Activated CD8-positive, alpha-beta T cell treated with anti-CD3 and anti-CD28 coated beads, Interleukin-2, amount 10 ng/mL, durations not matched to agents 7 days and 5 days (primary cell): Measurements from ENCODE around the gene SLC66A3. TPM values are rescaled to one million over a fixed set of nuclear protein-coding genes. Genes with fewer than 3 reads are reported as not detected.
A peak's percentile ranks its signal among the peaks of the same experiment; 100 is the strongest.

Source experiments
- ATAC-seq: fragments of 150-1000 bp; cut with Tn5 transposase; one replicate; pipeline ENCODE4 v1.10.0; 2021; ENCODE audit warnings: moderate library complexity
- CTCF ChIA-PET: fragments of 350-600 bp; sonication (Branson Sonifier 250); formaldehyde crosslinking; loops from one replicate; lab custom pipeline; 2021; ENCODE audit warnings: antibody characterized with exemption; lab: Charles Lee
- POLR2A ChIA-PET: fragments of 350-600 bp; sonication (Branson Sonifier 250); formaldehyde crosslinking; loops from one replicate; lab custom pipeline; 2021; ENCODE audit warnings: antibody characterized with exemption; lab: Charles Lee
- DNase-seq: peaks from one replicate; pipeline ENCODE4 v3.0.0-alpha.2; 2020
- H3K27ac Mint-ChIP-seq: one replicate; pipeline ENCODE4 v1.8.0; 2021; ENCODE audit warnings: mild to moderate bottlenecking, mixed read lengths
- H3K27me3 Mint-ChIP-seq: one replicate; pipeline ENCODE4 v1.8.0; 2021; ENCODE audit warnings: low read depth, mixed read lengths
- H3K36me3 Mint-ChIP-seq: one replicate; pipeline ENCODE4 v1.8.0; 2021; ENCODE audit warnings: low read depth, mixed read lengths
- H3K4me1 Mint-ChIP-seq: one replicate; pipeline ENCODE4 v1.8.0; 2021; ENCODE audit warnings: low read depth, mixed read lengths
- H3K4me3 Mint-ChIP-seq: one replicate; pipeline ENCODE4 v1.8.0; 2021; ENCODE audit warnings: mild to moderate bottlenecking, mixed read lengths
- H3K9me3 Mint-ChIP-seq: one replicate; pipeline ENCODE4 v1.8.0; 2022; ENCODE audit warnings: mixed read lengths; ENCODE audit not compliant: insufficient read depth
- total RNA-seq, 2 experiments: library from RNA; stranded (reverse); gene quantifications; one replicate each; pipeline ENCODE4 v1.2.3, GENCODE V29; 2021

Gene SLC66A3
- total RNA-seq, 2 experiments from 2014 or later: 14.3 to 16.9 TPM

- POLR2A ChIA-PET: no interaction called here
- no peak for ATAC-seq
- Mint-ChIP-seq H3K36me3 (no peaks in the 10 kb centered on the region), H3K27ac (no peak overlapping the region), H3K4me1 (peaks cover 9% of the 10 kb centered on the region), H3K4me3 (no peak overlapping the region), H3K27me3 (peaks cover 6% of the 10 kb centered on the region), H3K9me3 (no peaks in the 10 kb centered on the region)
- CTCF ChIA-PET: interaction anchor here (1.0 to 4.5 kb wide), 15 partner anchors 10 to 460 kb away, joined by 3 to 33 read pairs (median 3); no protein-coding TSS in a partner anchor
- DNase-seq: no peak
Observed at GRCh38 chr2:11124760-11125068, 30.6 kb upstream of the SLC66A3 start.

- Mint-ChIP-seq H3K36me3 (no peaks in the 10 kb centered on the region), H3K4me1 (peaks cover 32% of the 10 kb centered on the region), H3K27me3 (peaks cover 9% of the 10 kb centered on the region), H3K4me3 (no peak overlapping the region), H3K27ac (no peak overlapping the region), H3K9me3 (no peaks in the 10 kb centered on the region)
- ATAC-seq (no peak), DNase-seq (no peak)
- POLR2A ChIA-PET: no interaction called here
- CTCF ChIA-PET: no interaction called here
Observed at GRCh38 chr2:11127761-11128160, 27.5 kb upstream of the SLC66A3 start.

DNA sequence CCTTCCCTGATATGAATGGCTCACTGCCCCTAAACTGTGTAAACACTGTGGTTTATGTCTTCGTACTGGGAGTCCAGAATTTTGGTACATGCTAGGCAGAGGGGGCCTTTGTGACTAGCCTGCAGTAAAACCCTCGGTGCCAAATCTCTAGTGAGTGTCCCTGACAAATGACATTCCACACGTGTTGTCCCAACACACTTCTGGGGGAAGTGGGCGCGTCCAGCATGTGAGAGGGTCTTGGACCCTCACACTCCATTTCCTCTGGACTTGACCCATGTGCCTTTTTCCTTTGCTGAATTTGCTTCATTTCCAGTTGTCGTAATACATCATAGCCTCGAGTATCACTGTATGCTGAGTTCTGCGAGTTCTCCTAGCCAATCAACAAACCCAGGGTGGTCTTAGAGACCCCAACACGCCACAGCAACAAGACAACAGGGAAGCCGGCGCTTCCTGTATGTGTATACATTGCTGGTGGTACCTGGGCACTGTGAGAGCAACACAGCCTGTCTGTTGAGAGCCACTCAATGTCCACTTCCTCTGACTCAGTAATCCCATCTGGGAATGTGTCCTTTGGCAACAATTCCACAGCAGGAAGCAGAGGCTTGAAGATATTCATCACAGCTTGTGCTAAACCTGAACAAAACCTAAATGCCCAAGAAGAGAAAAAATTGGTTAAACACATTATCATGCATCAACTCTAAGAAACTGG lies 26.9 kb upstream of the SLC66A3 start:
- Mint-ChIP-seq H3K27ac (no peak overlapping the region), H3K27me3 (peaks cover 9% of the 10 kb centered on the region), H3K9me3 (no peaks in the 10 kb centered on the region), H3K4me1 (peaks cover 36% of the 10 kb centered on the region), H3K36me3 (no peaks in the 10 kb centered on the region), H3K4me3 (no peak overlapping the region)
- no peak for ATAC-seq
- POLR2A ChIA-PET: no interaction called here
- CTCF ChIA-PET: interaction anchor here (5.2 kb wide), 1 partner anchor 297 kb away, joined by 51 read pairs; no protein-coding TSS in a partner anchor
- DNase-seq: no peak

DNA sequence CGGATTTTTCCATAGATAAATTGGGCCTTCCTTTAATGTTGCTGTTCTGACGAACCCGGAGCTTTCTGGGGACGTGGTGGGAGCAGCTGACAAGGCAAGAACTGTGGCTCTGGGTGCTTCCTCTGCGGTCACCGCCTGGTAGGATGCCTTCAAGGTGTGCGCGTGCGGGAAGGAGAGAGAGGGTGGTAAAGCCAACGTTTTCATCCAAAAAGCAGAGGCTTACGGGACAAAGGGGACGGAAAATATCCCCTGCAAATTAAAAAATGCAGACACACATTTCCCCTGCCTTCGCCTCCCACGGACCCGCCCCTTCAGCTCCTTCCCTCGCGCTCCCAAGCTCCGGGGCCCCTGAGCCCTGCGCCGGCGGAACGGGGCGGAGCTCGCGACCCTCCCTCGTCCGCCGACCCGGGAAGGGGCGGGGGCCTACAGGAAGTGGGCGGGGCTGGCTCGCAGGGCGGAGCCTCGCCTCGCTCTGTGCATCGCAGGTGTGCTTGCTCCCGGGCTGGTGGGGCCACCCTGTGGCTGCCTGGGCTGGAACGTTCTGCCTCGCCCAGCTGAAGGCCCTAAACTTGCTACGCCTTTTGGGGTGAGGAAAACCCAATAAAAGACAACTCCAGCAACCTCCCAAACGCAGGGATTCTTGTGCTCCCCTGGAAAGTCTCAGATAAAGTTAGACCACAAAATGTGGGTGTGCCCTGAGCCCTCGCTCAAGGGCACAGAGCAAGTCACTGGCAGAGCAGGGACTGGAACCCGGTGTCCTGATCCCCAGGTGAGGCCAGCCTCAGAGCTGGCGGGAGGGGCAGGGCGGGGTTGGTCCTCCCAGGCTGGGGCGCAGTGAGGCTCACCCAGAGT lies 25.4 kb upstream of the SLC66A3 start:
- peaks cover 12% of the 10 kb centered on the region for H3K27me3 Mint-ChIP-seq
- H3K4me1 Mint-ChIP-seq: peaks cover 36% of the 10 kb centered on the region
- peak overlapping the region; percentile 67 for H3K4me3 Mint-ChIP-seq
- ChIA-PET CTCF (interaction anchor here (0.7 to 5.2 kb wide), 9 partner anchors 11 to 317 kb away, joined by 3 to 51 read pairs (median 5); no protein-coding TSS in a partner anchor), POLR2A (interaction anchor here (0.8 kb wide), 1 partner anchor 25 kb away, joined by 3 read pairs; the partner anchor contains the start of gene SLC66A3)
- no peaks in the 10 kb centered on the region for H3K36me3 Mint-ChIP-seq
- H3K27ac Mint-ChIP-seq: no peak overlapping the region
- peak; percentile 86 for ATAC-seq
- H3K9me3 Mint-ChIP-seq: no peaks in the 10 kb centered on the region
- DNase-seq: peak; percentile 81

DNA sequence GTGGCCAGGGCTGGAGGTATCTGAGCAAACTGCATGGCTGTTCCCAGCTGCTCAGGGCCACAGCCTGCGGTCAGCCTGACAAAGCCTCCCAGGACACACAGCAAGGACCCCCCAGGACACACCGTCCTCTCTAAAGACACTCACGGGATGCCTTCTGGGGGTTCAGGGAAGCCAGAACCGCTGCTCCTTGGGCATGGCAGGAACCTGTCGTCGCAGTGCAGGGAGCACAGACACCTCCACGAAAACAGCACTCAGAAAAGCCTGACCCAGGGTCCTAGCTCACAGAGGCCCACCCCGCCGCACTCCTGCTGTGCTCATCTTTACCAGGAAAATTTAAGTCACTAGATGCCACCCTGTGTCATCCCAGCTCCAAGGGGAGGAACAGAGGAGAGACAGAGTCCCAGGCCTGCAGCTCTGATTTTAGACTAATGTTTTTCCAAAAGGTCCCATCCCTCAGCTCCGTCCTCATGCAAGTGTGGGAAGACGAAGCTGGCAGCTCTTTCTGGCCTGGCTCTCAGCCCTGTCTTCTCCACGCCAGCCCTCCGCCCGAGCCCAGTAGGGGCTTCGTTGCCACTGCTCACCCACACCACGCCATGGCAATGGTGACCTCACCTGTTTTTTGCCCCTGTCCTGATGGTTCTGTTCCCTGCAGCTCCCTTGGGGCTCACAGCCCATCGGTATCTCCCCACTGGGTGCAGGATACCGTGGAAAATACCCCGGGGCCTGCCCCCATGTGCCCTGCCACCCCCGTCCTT lies 23.9 kb upstream of the SLC66A3 start:
- ATAC-seq (no peak), DNase-seq (no peak)
- H3K27ac Mint-ChIP-seq: no peak overlapping the region
- ChIA-PET POLR2A (interaction anchor here (1.1 kb wide), 1 partner anchor 452 kb away, joined by 3 read pairs; no protein-coding TSS in a partner anchor), CTCF (interaction anchor here (0.7 to 6.6 kb wide), 23 partner anchors 8 to 452 kb away, joined by 3 to 98 read pairs (median 4); partner anchors contain the start of gene SLC66A3)
- peak overlapping the region; percentile 22 for H3K4me3 Mint-ChIP-seq
- H3K4me1 Mint-ChIP-seq: peaks cover 36% of the 10 kb centered on the region
- H3K9me3 Mint-ChIP-seq: no peaks in the 10 kb centered on the region
- H3K27me3 Mint-ChIP-seq: peaks cover 16% of the 10 kb centered on the region
- H3K36me3 Mint-ChIP-seq: no peaks in the 10 kb centered on the region

DNA sequence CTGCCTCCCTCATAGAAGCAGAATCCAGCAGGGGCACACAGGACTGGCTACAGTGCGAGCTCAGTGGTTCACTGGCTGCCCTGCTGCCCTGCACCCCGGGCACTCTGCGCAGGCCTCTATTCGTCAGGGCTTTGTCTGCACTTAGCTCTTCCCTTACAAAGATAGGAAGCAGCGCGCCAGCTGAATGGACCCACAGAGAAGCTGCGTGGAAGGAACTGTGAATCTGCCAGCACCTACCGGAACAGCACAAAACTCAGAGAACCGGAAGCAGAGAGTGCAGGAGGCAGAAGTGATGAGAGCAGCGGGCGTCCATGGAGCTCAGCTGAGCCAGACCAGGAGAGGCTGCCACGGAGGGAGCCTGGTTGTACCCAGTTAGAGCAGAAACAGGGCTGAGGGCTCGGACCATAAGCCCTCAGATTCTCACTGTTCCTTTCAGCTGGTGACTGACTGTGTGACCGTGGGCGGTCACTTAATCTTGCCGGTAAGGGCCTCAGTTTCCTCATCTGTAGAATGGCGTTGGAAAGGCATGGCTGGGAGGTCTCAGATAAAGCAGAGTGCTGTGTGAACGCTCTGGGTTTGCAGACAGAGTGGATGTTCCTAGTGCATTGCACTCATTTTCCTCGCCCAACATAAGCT lies 23.1 kb upstream of the SLC66A3 start:
- ChIA-PET CTCF (interaction anchor here (0.7 to 6.6 kb wide), 39 partner anchors 9 to 455 kb away, joined by 3 to 98 read pairs (median 4); partner anchors contain the start of genes E2F6 and SLC66A3), POLR2A (interaction anchor here (0.6 to 1.4 kb wide), 7 partner anchors 20 to 451 kb away, joined by 3 to 5 read pairs (median 3); partner anchors contain the start of genes ROCK2 and SLC66A3)
- no peak for ATAC-seq
- H3K4me3 Mint-ChIP-seq: peak overlapping the region; percentile 69
- H3K4me1 Mint-ChIP-seq: peaks cover 36% of the 10 kb centered on the region
- H3K9me3 Mint-ChIP-seq: no peaks in the 10 kb centered on the region
- peaks cover 17% of the 10 kb centered on the region for H3K27me3 Mint-ChIP-seq
- H3K36me3 Mint-ChIP-seq: no peaks in the 10 kb centered on the region
- no peak for DNase-seq
- H3K27ac Mint-ChIP-seq: peak overlapping the region; percentile 86

GRCh38 chr2:11133238-11133935 lies 21.9 kb upstream of the SLC66A3 start:
- no peak for DNase-seq
- CTCF ChIA-PET: interaction anchor here (0.7 to 6.6 kb wide), 37 partner anchors 9 to 646 kb away, joined by 3 to 98 read pairs (median 5); partner anchors contain the start of genes E2F6 and SLC66A3
- Mint-ChIP-seq H3K27me3 (peaks cover 14% of the 10 kb centered on the region), H3K36me3 (no peaks in the 10 kb centered on the region), H3K4me1 (peaks cover 33% of the 10 kb centered on the region), H3K9me3 (no peaks in the 10 kb centered on the region), H3K27ac (peak overlapping the region; percentile 86), H3K4me3 (peak overlapping the region; percentile 69)
- POLR2A ChIA-PET: interaction anchor here (0.6 to 1.4 kb wide), 7 partner anchors 9 to 423 kb away, joined by 3 to 5 read pairs (median 3); partner anchors contain the start of genes ROCK2 and SLC66A3
- ATAC-seq: no peak

DNA sequence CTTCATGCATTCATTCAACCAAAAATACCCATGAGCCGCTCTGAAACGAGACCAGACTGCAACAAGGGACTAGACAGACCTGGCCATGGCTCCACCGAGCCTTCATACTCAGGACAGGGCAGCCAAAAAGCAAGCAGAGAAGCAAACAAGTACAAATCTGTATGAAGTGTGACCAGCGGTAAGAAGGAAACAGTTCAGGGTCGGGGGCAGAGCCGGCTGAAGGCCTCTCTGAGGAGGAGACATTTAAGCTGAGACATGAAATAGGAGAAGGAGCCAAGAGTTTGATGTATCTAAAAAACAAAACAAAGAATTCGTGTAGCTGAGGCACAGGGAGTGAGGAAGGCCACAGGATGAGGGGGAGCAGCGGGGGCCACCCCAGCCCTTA lies 21.3 kb upstream of the SLC66A3 start:
- ChIA-PET POLR2A (interaction anchor here (0.6 kb wide), 1 partner anchor 424 kb away, joined by 3 read pairs; no protein-coding TSS in a partner anchor), CTCF (interaction anchor here (0.9 to 6.6 kb wide), 7 partner anchors 8 to 646 kb away, joined by 4 to 98 read pairs (median 5); no protein-coding TSS in a partner anchor)
- DNase-seq (no peak), ATAC-seq (no peak)
- Mint-ChIP-seq H3K27ac (no peak overlapping the region), H3K4me3 (no peak overlapping the region), H3K9me3 (no peaks in the 10 kb centered on the region), H3K27me3 (peaks cover 14% of the 10 kb centered on the region), H3K36me3 (no peaks in the 10 kb centered on the region), H3K4me1 (peaks cover 30% of the 10 kb centered on the region)

GRCh38 chr2:11134349-11134748 lies 20.9 kb upstream of the SLC66A3 start:
- Mint-ChIP-seq H3K4me3 (no peak overlapping the region), H3K27me3 (peaks cover 14% of the 10 kb centered on the region), H3K27ac (no peak overlapping the region), H3K36me3 (no peaks in the 10 kb centered on the region), H3K9me3 (no peaks in the 10 kb centered on the region), H3K4me1 (peaks cover 30% of the 10 kb centered on the region)
- ChIA-PET CTCF (interaction anchor here (3.4 to 6.6 kb wide), 2 partner anchors 277 to 449 kb away, joined by 22 to 98 read pairs; no protein-coding TSS in a partner anchor), POLR2A (no interaction called here)
- ATAC-seq (no peak), DNase-seq (no peak)

GRCh38 chr2:11140492-11140891 lies 14.8 kb upstream of the SLC66A3 start:
- no peaks in the 10 kb centered on the region for H3K36me3 Mint-ChIP-seq
- H3K4me1 Mint-ChIP-seq: no peaks in the 10 kb centered on the region
- no peaks in the 10 kb centered on the region for H3K9me3 Mint-ChIP-seq
- CTCF ChIA-PET: no interaction called here
- POLR2A ChIA-PET: no interaction called here
- ATAC-seq: no peak
- DNase-seq: no peak
- peaks cover 17% of the 10 kb centered on the region for H3K27me3 Mint-ChIP-seq
- H3K4me3 Mint-ChIP-seq: no peak overlapping the region
- H3K27ac Mint-ChIP-seq: no peak overlapping the region
